ENCODE data around the gene PARP14. TPM values are rescaled to one million over a fixed set of nuclear protein-coding genes. Genes with fewer than 3 reads are reported as not detected.

The PARP14 gene
- total RNA-seq, 4 donors from 2014 or later: 6.0 to 12.3 (median 10.5) TPM

DNA sequence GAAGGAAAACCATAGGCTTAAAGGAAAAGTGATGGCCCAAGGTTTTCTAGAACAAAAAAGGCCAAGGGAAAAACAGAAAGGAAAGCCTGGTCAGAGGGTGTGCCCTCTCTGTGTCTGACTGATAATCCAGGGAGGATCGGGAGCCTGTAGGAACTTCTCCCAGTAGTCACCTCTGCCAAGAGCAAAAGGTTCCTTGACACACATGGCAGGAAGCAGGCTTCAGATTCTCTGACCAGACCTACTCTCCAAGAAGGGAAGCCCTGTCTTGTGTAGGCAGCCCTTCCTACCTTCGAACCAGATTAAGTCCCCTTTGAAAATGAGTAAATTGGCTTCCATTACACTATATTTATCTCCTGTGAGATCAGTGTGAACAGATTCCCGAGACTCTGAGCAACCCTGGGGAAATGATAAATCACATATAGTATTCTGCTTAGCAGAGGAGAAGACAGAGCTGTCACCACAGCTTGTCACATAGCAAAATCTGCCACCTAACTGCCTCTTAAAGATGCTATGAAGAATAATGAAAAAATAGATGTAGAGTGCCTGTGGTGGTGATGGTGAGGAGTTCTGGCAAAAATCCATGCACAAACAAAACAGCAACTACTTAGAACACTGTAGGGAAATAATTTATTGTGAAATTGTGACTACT lies 38.8 kb downstream of the PARP14 start:
- H3K27ac ChIP-seq: no peak overlapping the region
- ATAC-seq: no peak
- no peak for DNase-seq
- in situ Hi-C loops (cut with MboI; ENCODE audit: low sequenced_read_pairs in 4 of 4): no loop called here
- no peaks in the 10 kb centered on the region for H3K27me3 ChIP-seq
- H3K4me1 ChIP-seq: no peaks in the 10 kb centered on the region
- no peak overlapping the region for H3K4me3 ChIP-seq
- TF ChIP-seq, protein P1, sequence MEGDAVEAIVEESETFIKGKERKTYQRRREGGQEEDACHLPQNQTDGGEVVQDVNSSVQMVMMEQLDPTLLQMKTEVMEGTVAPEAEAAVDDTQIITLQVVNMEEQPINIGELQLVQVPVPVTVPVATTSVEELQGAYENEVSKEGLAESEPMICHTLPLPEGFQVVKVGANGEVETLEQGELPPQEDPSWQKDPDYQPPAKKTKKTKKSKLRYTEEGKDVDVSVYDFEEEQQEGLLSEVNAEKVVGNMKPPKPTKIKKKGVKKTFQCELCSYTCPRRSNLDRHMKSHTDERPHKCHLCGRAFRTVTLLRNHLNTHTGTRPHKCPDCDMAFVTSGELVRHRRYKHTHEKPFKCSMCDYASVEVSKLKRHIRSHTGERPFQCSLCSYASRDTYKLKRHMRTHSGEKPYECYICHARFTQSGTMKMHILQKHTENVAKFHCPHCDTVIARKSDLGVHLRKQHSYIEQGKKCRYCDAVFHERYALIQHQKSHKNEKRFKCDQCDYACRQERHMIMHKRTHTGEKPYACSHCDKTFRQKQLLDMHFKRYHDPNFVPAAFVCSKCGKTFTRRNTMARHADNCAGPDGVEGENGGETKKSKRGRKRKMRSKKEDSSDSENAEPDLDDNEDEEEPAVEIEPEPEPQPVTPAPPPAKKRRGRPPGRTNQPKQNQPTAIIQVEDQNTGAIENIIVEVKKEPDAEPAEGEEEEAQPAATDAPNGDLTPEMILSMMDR (IDR thresholded peaks at IDR 0.05 in 4 of 5, conservative IDR thresholded peaks at IDR 0.05 in 1 of 5): no peak
- no peak for TF ChIP-seq POLR2A (IDR thresholded peaks at IDR 0.05)
- H3K9me3 ChIP-seq: no peaks in the 10 kb centered on the region
- intact Hi-C loops (cut with DNase I; ENCODE audit: low total_unique reads): no loop called here
- peaks cover 0 to 18% of the 10 kb centered on the region in 2 donors for H3K36me3 ChIP-seq

DNA sequence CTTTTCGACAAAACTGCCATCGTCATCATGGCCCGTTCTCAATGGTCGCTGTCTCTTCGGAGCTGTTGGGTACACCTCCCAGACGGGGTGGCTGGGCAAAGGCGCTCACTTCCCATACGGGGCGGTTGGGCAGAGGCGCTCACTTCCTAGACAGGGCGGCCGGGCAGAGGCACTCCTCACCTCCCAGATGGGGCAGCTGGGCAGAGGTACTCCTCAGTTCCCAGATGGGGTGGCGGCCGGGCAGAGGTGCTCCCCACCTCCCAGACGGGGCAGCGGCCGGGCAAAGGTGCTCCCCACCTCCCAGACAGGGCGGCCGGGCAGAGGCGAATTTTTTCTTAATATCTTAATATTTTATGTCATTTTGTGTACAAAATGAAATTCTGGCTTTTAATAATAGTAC lies 44.5 kb downstream of the PARP14 start:
- Histone ChIP-seq H3K4me1 (peaks cover 0 to 7% of the 10 kb centered on the region in 2 donors), H3K27me3 (no peaks in the 10 kb centered on the region), H3K9me3 (no peaks in the 10 kb centered on the region), H3K27ac (no peak overlapping the region), H3K36me3 (peaks cover 0 to 11% of the 10 kb centered on the region in 2 donors), H3K4me3 (no peak overlapping the region)
- TF ChIP-seq, protein P1 (IDR thresholded peaks at IDR 0.05 in 4 of 5, conservative IDR thresholded peaks at IDR 0.05 in 1 of 5): no peak
- no peak for TF ChIP-seq POLR2A (IDR thresholded peaks at IDR 0.05)
- in situ Hi-C loops (cut with MboI; ENCODE audit: low sequenced_read_pairs in 4 of 4) (no loop called here), intact Hi-C loops (cut with DNase I; ENCODE audit: low total_unique reads) (no loop called here)
- DNase-seq: no peak
- ATAC-seq: no peak

DNA sequence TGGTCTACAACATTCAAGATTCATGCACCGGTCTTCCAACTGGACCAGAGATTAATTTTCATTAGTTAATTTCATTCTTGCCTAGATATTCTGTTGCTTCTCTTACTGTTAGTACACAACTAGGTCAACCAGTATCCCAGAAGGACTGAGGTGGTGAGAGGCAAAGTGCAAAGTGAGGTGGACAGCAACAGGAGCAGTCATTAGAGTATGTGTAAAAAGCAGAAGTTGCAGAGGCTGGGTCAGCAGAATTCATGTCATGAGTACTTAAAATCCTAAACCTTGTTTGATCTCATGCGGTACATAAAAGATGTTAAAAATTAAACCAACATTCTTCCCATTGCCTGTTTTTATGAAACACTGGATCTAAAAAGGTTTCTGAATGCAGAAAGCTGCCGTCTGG lies 46.7 kb downstream of the PARP14 start:
- in situ Hi-C loops (cut with MboI; ENCODE audit: low sequenced_read_pairs in 4 of 4): no loop called here

DNA sequence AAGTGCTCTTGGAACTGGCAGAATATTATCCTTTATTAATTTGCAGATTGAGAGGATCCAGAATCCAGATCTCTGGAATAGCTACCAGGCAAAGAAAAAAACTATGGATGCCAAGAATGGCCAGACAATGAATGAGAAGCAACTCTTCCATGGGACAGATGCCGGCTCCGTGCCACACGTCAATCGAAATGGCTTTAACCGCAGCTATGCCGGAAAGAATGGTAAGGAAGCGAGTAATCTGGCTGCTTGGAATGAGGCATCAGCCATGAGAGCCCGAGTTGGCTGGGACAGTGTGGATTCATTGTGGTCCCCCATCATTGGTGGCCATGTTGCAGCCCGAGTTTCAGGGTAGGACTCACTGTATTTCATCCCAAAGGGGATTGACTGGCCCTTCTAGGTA lies 47.1 kb downstream of the PARP14 start:
- peaks cover 0 to 7% of the 10 kb centered on the region in 2 donors for H3K4me1 ChIP-seq
- H3K4me3 ChIP-seq: no peak overlapping the region
- no peak for DNase-seq
- no peak for TF ChIP-seq POLR2A (IDR thresholded peaks at IDR 0.05)
- TF ChIP-seq, protein P1 (IDR thresholded peaks at IDR 0.05 in 4 of 5, conservative IDR thresholded peaks at IDR 0.05 in 1 of 5): no peak
- no peaks in the 10 kb centered on the region for H3K27me3 ChIP-seq
- intact Hi-C loops (cut with DNase I; ENCODE audit: low total_unique reads) (no loop called here), in situ Hi-C loops (cut with MboI; ENCODE audit: low sequenced_read_pairs in 4 of 4) (no loop called here)
- H3K36me3 ChIP-seq: peaks cover 0 to 4% of the 10 kb centered on the region in 2 donors
- no peak for ATAC-seq
- no peaks in the 10 kb centered on the region for H3K9me3 ChIP-seq
- H3K27ac ChIP-seq: no peak overlapping the region

More for the DNA sequence above, 46.7 kb downstream of the PARP14 start:
- H3K9me3 ChIP-seq: no peaks in the 10 kb centered on the region
- peaks cover 0 to 4% of the 10 kb centered on the region in 2 donors for H3K36me3 ChIP-seq
- TF ChIP-seq POLR2A (IDR thresholded peaks at IDR 0.05): no peak
- TF ChIP-seq, protein P1 (IDR thresholded peaks at IDR 0.05 in 4 of 5, conservative IDR thresholded peaks at IDR 0.05 in 1 of 5): no peak
- H3K27me3 ChIP-seq: no peaks in the 10 kb centered on the region
- ATAC-seq (no peak), DNase-seq (no peak)
- no peak overlapping the region for H3K27ac ChIP-seq
- no peak overlapping the region for H3K4me3 ChIP-seq
- peaks cover 0 to 7% of the 10 kb centered on the region in 2 donors for H3K4me1 ChIP-seq
- intact Hi-C loops (cut with DNase I; ENCODE audit: low total_unique reads): no loop called here

DNA sequence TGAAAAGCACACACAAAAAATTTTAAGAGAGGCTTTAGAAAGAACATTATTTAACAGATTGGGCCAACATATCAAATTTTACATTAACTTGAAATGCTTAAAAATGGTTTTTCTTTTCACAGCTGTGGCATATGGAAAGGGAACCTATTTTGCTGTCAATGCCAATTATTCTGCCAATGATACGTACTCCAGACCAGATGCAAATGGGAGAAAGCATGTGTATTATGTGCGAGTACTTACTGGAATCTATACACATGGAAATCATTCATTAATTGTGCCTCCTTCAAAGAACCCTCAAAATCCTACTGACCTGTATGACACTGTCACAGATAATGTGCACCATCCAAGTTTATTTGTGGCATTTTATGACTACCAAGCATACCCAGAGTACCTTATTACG lies 47.5 kb downstream of the PARP14 start:
- DNase-seq: no peak
- Histone ChIP-seq H3K36me3 (peaks cover 0 to 4% of the 10 kb centered on the region in 2 donors), H3K9me3 (no peaks in the 10 kb centered on the region), H3K27me3 (no peaks in the 10 kb centered on the region), H3K4me3 (no peak overlapping the region), H3K27ac (no peak overlapping the region), H3K4me1 (peaks cover 0 to 7% of the 10 kb centered on the region in 2 donors)
- ATAC-seq: no peak
- in situ Hi-C loops (cut with MboI; ENCODE audit: low sequenced_read_pairs in 4 of 4): no loop called here
- intact Hi-C loops (cut with DNase I; ENCODE audit: low total_unique reads): no loop called here
- TF ChIP-seq, protein P1 (IDR thresholded peaks at IDR 0.05 in 4 of 5, conservative IDR thresholded peaks at IDR 0.05 in 1 of 5): no peak
- no peak for TF ChIP-seq POLR2A (IDR thresholded peaks at IDR 0.05)
